Pons (tissue), 1 donor: ENCODE data around the gene PPP1R13B.
"Not testable (repeated sequence)": the region's sequence is repeated elsewhere in the genome, so short reads cannot be mapped to it uniquely, and the experiment has no call there.

ENCODE experiments used
- DNase-seq: peaks from one replicate; pipeline ENCODE4 v3.0.0-alpha.2; 2016; ENCODE audit warnings: low spot score

PPP1R13B gene, protein sequence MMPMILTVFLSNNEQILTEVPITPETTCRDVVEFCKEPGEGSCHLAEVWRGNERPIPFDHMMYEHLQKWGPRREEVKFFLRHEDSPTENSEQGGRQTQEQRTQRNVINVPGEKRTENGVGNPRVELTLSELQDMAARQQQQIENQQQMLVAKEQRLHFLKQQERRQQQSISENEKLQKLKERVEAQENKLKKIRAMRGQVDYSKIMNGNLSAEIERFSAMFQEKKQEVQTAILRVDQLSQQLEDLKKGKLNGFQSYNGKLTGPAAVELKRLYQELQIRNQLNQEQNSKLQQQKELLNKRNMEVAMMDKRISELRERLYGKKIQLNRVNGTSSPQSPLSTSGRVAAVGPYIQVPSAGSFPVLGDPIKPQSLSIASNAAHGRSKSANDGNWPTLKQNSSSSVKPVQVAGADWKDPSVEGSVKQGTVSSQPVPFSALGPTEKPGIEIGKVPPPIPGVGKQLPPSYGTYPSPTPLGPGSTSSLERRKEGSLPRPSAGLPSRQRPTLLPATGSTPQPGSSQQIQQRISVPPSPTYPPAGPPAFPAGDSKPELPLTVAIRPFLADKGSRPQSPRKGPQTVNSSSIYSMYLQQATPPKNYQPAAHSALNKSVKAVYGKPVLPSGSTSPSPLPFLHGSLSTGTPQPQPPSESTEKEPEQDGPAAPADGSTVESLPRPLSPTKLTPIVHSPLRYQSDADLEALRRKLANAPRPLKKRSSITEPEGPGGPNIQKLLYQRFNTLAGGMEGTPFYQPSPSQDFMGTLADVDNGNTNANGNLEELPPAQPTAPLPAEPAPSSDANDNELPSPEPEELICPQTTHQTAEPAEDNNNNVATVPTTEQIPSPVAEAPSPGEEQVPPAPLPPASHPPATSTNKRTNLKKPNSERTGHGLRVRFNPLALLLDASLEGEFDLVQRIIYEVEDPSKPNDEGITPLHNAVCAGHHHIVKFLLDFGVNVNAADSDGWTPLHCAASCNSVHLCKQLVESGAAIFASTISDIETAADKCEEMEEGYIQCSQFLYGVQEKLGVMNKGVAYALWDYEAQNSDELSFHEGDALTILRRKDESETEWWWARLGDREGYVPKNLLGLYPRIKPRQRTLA

DNA sequence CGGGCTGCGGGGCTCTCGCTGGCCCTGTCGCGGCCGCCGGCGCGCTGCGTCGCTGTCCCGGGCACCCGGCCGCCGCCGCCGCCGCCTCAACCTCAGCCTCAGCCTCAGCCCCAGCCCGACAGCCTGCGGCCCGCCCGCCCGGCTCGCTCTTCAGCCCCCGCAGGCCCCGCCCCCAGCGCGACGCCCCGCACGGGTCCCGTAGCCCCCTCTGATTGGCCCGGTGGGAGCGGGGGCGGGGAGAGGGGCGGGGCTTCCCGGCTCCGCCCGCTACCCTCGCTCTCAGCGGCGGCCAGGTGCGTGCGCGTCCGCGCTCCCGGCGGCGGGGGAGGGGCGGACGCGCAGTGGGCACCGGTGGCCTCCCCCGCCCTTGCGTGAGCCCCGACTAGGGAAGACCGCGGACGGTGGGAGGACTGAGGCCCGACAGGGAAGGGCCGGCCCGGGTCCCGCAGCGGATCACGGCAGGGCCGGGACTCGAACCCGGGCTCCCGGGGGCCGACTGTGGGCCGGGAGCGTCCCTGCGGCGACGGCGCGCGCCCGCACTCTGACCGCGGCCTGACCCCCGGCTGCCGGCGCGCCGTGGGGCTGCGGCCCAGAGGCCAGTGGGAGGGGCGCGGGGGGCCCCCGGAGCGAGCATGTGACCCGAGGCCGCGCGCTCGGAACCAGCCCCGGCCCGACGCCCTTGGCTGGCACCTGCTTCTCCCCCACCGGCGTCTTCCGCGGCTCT, at the start of gene PPP1R13B:
Gene PPP1R13B, minus strand, starts transcription at position 125 of the 724 bp plus-strand sequence. CDS start 268 bp downstream, outside the sequence.
- peak; percentile 85 for DNase-seq

DNA sequence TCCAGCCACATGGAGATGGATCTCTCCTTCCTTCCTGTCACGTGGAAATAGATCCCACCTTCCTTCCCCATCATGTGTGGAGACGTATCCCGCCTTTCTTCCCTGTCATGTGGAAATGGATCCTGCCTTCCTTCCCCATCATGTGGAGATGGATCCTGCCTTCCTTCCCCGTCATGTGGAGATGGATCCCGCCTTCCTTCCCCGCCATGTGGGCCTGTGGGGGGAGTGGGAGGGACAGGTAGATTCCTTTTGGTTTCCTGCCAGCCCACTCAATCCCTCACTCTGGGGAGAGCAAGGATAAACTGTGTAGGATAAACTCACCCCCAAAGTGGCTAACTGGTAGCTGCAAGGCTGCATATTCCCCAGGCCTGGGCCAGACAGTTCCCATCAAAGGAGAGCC, 49.2 kb upstream of the PPP1R13B start:
- DNase-seq: no peak

DNA sequence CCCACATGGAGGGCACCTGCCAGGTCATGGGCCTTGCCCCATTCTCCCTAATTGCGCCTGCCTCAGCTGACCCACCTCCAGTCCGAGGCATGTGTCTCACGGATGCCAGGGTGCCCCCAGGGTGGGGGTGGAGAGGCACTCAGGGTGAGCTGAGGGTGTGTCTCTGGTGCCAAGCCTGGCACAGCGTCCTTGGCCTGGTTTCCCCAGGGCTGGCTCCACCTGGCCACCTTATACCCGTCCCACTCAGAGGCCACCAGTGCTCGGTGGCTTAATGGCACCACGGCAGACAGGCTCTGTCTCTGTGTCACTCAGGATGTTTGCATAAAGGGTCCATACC, 47.3 kb upstream of the PPP1R13B start:
- no peak for DNase-seq

DNA sequence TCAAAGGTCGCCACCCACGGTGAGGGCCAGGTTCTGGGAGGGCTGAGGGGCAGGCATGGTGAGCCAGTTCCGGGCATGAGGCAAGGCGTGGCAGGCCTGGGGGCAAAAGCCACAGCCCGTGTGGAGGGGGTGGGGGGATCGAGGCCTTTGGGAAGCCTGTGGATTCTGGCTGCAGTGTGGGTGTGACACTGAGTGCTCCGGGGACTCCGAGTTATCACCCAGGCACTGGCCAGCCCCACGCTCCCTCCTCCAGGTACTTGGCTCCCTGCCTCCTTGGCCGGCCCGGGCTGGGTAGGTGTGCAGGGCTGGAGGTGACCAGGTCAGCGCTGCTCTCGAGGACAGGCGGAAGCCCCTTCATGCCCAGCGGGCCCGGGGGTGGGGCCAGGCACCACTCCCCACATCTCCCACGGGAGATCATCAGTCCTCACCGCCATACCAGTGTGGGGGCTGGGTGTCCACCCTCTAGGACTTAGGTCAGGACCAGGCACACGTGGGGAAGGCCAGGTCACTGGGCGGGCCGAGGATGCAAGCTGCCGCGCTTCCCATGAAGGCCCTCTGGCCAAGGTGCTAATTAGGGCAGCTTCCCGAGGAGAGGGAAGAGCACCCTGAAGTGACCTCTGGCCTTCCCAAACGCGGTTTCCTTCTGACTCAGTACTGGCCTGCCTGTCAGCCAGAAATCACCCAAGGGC, 46.8 kb upstream of the PPP1R13B start:
- no peak for DNase-seq

DNA sequence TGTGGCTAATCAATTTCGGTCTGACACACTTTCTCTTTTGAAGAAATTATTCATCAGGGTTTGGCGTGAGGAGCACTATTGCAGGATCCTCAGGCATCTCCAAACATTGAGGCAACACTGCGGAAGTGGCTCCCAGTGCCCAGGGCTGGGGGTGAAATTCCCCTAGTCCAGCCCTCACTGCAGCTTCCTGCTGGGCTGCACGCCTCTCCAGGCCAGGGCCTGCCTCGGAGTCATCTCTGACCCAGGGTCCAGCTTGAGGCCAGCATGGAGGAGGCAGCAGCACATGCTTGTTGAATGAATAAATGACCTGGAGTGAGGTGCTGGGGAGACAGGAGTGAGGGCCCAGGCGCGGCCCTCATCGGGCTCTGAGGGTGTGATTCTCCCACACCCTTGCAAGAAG, 44.9 kb upstream of the PPP1R13B start:
- DNase-seq: no peak

DNA sequence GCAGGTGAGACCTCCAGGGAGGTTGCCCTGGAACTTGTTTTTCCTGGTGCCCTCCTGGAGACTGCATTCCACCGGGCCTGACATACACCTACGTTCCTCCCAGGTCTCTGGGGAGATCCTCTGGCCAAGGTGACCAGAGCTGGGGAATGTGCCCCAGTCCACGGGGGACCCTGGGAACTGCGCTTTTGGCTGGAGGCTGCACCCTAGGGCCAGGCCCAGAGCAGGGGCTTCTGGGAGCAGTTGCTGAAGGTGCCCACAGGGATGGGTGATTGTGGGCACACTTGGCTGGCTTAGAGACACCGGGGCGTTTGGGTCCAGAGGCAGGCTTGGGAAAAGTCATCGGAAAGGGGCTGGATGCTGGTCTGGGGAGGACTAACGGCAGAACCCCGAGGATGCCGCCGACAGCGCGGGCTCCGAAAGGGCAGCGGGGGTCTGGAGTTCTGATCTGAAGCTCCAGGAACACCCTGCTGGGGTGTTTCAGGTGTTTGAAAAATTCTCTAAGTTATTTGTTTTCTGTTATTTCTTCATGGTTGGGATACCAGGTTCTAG, 44.4 kb upstream of the PPP1R13B start:
- no peak for DNase-seq

DNA sequence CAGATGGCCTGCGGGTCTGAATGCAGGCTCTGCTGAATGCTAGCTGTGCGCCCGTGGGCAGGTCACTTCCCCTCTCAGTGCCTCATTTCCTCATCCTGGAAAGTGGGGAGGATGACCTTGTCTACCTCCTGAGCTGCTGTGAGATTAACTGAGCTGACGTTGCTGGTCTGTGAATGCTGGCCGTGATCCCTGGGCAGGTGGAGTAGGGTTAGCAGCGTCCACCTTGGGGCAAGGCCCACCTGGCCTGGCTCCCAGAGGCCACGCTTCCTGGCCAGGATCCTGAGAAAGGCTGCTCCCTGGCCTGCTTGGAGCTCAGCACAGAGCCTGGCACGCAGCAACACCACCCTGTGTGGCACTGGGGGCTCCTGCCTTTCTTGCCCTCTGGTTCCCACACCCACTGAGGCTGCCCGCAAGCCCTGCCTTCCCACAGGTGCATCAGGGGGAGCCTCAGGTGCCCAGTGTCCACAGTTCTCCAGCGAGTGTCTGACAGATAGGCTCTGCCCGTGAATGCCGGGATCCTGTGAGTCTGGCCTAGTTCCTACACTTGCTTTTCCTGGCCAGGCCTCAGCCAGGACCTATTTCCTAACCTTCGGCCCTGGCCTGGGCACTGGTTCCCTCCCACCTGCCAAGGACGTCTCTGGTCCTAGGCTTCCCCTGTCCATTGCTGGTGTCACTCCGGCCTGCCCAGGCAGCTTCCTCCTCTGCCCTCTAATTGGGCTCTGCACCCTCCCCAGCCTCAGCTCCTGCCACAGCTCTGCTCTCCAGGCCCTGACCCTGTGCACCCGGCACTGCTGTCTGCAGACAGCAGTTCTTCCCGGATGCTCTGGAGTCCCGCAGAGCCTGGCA, 43.7 kb upstream of the PPP1R13B start:
- no peak for DNase-seq

DNA sequence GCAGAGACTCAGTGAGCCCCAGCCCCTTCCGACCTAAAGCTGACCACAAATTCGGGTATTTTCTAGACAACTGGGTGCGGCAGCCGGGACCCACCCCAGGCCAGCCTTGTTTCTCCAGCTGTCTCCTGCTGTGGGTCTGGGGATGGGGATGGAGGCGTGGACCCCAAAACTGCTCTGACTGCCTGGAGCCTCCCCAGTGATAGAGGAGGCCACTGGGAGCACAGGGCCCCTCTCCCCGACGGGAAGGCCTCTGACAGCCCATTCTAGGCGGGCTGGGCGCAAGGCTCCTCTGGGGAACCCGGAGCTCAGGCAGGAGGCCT, 42.6 kb upstream of the PPP1R13B start:
- DNase-seq: no peak

DNA sequence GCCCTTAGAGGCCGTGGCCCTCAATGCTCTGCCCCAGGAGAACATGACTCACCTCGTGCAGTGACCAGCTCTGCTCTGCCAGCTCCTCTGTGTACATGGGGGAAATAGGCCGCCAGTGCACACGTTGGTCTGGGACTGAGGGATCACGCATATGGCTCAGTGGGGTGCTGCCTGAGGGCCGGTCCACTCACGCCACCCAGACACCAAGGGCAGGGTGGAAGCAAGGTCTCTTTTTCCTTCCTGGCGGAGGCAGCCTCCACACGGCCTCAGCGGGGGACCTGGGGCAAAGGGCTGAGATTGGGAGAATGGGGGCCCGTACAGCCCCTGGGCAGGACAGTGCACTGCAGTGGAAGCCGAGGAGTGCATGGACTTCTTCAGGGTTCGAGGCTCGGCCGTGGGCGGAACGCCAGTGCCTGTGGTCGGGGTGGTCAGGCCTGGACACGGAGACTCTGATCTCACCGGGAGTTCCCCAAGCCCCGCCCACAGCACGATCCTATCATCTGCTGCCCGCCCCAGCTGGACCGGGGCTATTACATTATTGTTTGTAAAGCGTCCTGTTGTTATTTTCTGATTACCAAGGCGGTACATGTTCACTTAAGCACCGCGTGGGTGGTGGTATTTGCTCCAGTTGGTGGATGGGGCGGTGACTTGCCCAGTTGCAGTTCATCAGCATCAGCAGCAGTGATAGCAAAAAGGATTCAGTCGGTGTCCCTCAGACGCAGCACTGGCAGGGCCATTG, 42.1 kb upstream of the PPP1R13B start:
- DNase-seq: no peak

DNA sequence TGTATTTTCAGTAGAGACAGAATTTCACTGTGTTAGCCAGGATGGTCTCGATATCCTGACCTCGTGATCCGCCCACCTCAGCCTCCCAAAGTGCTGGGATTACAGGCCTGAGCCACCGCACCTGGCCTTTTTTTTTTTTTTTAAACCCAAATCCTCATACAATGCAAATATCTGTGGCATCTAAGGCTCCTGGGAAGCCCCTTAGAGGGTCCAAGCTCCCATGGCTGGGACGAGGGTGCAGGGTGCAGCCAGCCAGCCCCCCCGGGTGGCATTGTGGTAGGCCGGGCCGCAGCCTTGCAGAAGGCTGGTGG, 41.6 kb upstream of the PPP1R13B start:
- DNase-seq: not testable (repeated sequence)

DNA sequence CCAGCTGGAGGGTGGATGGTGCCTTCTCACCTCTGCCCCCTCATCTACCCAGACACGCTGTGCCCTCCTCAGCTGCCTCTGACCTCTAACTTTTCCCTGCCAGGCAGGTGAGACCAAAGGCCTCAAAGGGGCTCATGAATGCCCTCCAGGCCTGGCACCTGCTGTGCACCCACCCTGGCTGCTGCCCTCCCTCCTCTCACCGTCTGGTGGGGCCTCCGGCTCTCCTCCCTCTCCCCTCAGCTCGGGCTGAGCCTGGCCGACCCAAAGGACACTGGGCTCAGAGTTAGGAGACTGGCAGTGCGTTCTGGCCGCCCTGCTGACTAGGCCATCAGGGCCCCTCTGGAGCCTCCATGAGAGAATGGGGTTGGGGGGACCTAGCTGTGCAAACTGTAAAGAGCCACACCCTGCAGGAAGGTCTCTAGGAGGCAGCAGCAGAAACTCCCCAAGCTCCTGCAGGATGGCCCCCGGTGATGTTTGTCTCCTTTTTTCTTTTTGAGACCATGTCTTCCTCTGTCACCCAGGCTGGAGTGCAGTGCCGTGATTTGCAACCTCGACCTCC, 40.3 kb upstream of the PPP1R13B start:
- no peak for DNase-seq

DNA sequence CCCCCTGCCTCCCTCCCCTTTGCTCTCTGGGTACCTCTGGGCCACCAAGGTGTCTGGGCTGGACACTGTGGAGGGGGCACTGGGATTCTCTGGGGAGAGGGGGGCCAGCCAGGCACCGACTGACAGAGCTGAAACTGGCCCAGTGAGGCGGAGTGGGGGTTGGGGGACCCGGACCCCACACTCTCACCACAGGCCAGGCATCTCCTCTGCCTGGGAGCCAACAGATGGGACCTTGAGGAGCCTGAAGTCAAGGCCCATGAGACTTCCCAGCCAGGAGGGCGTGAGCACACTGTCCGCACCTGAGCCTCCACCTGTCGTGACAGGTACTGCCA, 39.8 kb upstream of the PPP1R13B start:
- no peak for DNase-seq

DNA sequence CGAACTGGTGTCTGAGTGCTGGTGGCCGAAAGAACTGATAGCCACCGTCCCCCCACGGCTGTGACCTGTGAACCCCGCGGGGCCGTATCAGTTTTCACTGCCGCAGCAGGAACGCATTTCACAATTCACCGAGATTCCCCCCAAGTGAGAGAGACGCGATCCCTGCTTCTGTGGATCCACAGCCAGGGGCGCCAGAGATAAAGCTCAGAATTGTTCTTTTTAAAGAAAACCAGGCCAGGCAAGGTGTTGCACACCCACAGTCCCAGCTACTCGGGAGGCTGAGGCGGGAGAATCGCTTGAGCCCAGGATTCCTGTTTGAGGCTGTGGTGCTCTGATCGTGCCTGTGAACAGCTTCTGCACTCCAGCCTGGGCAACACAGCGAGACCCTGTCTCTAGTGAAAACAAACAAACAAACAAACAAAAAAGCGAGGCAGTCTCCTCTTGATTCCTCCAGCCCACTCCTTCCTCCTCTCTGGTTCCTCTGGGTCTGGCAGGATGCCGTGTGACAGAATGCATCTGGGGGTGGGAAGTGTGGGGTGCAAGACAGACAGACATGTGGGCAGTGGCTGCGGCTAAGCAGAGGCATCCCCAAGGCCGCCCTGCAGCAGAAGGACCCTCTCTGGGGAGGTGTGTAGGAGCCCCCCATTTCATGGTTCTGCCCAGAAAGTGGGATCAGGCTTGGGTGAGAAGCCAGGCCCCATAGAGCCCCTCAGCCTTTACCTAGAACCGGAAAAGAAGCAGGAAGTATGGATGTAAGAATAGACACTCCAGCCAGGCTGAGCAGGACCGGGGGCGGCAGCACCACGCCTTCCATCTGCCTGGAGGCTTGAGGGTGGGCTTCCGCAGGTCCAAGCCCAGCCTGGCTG, 39.2 kb upstream of the PPP1R13B start:
- DNase-seq: no peak

DNA sequence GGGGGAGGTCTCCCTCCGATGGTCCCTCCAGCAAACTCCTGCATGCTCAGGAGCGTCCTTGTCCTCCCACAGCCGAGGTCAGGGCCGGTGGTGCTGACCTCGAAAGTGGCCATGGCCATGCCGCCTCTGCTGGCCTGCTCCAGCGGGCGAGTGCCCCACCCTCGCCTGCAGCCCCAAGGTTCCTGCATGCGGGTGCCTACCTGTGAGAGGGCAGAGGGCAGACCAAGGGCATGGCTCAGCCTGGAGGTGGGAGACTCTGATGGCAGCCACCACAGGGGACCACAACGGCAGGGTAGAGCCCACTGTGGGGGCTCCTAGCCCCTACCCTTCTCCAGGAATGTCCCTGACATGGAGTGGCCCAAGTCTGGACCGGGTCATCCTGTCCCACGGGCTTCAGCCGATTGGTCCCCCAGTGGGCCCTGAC, 38.1 kb upstream of the PPP1R13B start:
- no peak for DNase-seq

DNA sequence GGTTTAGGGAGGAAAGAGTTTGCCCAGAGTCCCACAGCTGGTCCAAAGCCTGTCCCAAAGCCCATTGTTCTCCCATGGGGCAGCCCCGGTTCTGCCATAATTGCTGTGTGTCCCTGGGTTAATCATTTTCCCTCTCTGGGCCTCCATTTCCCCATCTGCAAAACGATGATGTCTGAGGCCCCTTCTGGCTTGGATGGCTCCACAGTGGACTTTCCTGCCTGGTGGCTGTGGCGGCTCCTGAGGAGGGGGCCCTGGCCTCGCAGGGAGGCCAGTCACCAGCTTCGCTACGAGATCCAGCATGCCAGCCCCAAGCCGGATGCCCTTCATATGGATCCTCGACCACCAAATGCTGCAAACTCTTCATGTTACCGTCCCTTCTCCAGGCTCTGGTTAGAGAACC, 37.5 kb upstream of the PPP1R13B start:
- DNase-seq: no peak

DNA sequence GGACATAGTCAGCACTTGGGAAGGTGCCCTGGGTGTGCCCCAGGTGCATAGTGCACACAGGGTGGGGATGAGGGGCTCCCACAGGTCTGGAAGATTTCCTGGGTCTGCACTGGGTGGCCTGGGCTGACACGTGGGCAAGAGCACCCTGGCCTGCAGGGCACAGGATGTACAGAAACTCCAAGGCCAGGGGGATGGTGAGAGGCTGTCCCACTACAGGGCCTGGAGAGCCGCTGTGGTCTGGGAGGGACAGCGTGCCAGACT, 35.8 kb upstream of the PPP1R13B start:
- DNase-seq: no peak

DNA sequence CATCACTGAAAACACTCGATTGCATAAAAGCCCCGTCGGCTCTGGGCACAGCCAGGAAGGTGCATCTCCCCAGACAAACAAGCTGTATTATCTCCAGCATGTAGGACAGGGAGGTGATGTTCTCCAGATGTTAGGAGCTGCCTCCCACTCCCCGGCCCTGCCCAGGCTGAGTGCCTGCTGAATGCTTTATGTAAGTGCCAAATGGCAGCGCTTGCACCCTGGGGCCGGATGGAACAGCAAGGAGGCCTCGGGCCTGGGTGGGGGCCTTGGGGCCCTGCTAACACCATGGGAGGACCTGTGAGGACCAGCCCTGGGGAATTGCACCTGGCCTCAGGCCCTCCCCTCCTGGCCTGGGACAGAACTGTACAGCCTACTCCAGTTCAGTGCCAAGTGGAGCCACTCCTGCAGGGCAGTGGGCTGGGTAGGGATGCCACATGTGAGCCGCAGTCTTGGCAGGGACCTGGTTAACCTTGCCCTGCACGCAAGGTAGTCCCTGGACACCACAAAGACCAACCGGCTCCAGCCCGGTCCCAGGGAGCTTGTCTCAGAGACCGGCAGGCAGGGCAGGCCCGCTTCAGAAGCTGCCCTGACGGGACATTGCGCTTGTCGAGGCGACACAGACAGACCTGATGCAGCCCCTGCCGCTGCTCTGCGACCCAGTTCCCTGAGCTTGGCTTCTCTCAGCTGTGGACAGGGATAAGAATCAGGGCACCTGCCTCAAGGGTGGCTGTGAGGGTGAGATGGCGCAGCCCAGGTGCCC, 35.3 kb upstream of the PPP1R13B start:
- no peak for DNase-seq
